Gastrocnemius medialis (tissue), 4 donors: ENCODE data around the gene SERPINA6. TPM values are rescaled to one million over a fixed set of nuclear protein-coding genes. Genes with fewer than 3 reads are reported as not detected.
"Not testable (repeated sequence)": the region's sequence is repeated elsewhere in the genome, so short reads cannot be mapped to it uniquely, and the experiment has no call there.

Experiments used
- ATAC-seq, 2 donors: fragments of 150-250 bp; one replicate each; pipeline ENCODE4 v1.9.1; 2016
- DNase-seq, 2 donors: peaks; one replicate each; pipeline ENCODE4 v3.0.0-alpha.2; 2019
- H3K27ac ChIP-seq, 4 donors: fragments of 200-600 bp; sonication (generic); 1 replicate in 1 of 4; 2 replicates in 3 of 4; pipeline ENCODE4 v1.5.1; 2016 to 2018; ENCODE audit warnings: mild to moderate bottlenecking in 2 of 4, moderate library complexity in 1 of 4
- H3K27me3 ChIP-seq, 3 donors: fragments of 200-600 bp; sonication (generic) in 2 of 3; 1 replicate in 1 of 3; 2 replicates in 2 of 3; pipeline versions ENCODE4 v1.5.1 to v1.6.0; 2016 to 2019; ENCODE audit warnings: mild to moderate bottlenecking in 1 of 3, moderate library complexity in 1 of 3
- H3K36me3 ChIP-seq, 2 donors: fragments of 200-600 bp; sonication (generic) in 1 of 2; one replicate each; pipeline ENCODE4 v1.5.1; 2017 to 2018
- H3K4me1 ChIP-seq, 2 donors: fragments of 200-600 bp; sonication (generic) in 1 of 2; one replicate each; pipeline ENCODE4 v1.5.1; 2016 to 2017; ENCODE audit warnings: mild to moderate bottlenecking in 2 of 2
- H3K4me3 ChIP-seq, 4 donors: fragments of 200-600 bp; sonication (generic) in 3 of 4; 1 replicate in 1 of 4; 2 replicates in 3 of 4; pipeline ENCODE4 v1.5.1; 2016 to 2019; ENCODE audit warnings: mild to moderate bottlenecking in 2 of 4
- H3K9me3 ChIP-seq, 3 donors: fragments of 200-600 bp; sonication (generic) in 2 of 3; 1 replicate in 1 of 3; 2 replicates in 2 of 3; pipeline ENCODE4 v1.5.1; 2016 to 2019
- CTCF ChIP-seq, 5 experiments: fragments of 450-650 bp in 3 of 5; fragments of 200-600 bp in 2 of 5; sonication (generic) in 2 of 5; IDR thresholded peaks in 4 of 5; conservative IDR thresholded peaks in 1 of 5; 1 replicate in 4 of 5; 2 replicates in 1 of 5; pipeline ENCODE4 v1.5.1; 2016 to 2019; ENCODE audit warnings: antibody characterized with exemption in 5 of 5, mild to moderate bottlenecking in 3 of 5, moderate library complexity in 3 of 5
- POLR2A ChIP-seq, 2 donors: fragments of 450-650 bp; IDR thresholded peaks; one replicate each; pipeline ENCODE4 v1.6.1; 2017; ENCODE audit warnings: antibody characterized with exemption in 2 of 2, mild to moderate bottlenecking in 2 of 2, moderate library complexity in 2 of 2
- in situ Hi-C, 4 donors: fragments of 200-750 bp; cut with MboI; loops; one replicate each; pipeline versions ENCODE4 v1.15.0 to v1.8.0; 2017; ENCODE audit warnings: low sequenced_read_pairs in 4 of 4
- intact Hi-C: fragments of 100-400 bp; cut with DNase I; formaldehyde crosslinking; loops from one replicate; pipeline ENCODE4 v1.15.1; 2023; ENCODE audit warnings: low total_unique reads
- total RNA-seq, 4 donors: library from RNA; depleted of rRNA; stranded (reverse); fragments of >200 nt; gene quantifications; one replicate each; pipeline versions ENCODE4 v1.1.0 to v1.2.3, GENCODE V29; 2016

SERPINA6 gene
- total RNA-seq, 4 donors from 2014 or later, result 0.26 to 0.69 TPM; not detected in 2

DNA sequence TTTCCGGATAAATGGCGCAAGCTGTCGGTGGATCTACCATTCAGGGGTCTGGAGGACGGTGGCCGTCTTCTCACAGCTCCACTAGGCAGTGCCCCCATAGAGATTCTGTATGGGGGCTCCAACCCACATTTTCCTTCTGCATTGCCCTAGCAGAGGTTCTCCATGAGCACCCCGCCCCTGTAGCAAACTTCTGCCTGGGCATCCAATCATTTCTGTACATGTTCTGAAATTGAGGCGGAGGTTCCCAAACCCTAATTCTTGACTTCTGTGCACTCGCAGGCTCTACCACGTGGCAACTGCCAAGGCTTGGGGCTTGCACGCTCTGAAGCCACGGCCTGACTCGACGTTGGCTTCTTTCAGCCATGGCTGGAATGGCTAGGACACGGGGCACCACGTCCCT, 25.0 kb downstream of the SERPINA6 start:
- no peak for ATAC-seq
- intact Hi-C loops, result no loop called here
- TF ChIP-seq CTCF (IDR thresholded peaks at IDR 0.05 in 4 of 5, conservative IDR thresholded peaks at IDR 0.05 in 1 of 5) (no peak), POLR2A (IDR thresholded peaks at IDR 0.05) (no peak)

DNA sequence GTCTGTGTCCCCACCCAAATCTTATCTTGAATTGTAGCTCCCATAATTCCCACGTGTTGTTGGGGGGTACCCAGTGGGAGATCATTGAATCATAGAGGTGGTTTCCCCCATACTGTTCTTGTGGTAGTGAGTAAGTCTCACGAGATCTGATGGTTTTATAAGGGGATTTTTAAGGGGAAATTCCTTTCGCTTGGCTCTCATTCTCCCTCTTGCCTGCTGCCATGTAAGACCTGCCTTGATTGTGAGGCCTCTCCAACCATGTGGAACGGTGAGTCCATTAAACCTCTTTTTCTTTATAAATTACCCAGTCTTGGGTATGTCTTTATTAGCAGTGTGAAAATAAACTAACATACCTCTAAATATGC, 27.0 kb downstream of the SERPINA6 start:
- in situ Hi-C loops, ATAC-seq, H3K36me3 ChIP-seq, DNase-seq, H3K27me3 ChIP-seq, H3K4me1 ChIP-seq, intact Hi-C loops, H3K27ac ChIP-seq, H3K4me3 ChIP-seq, H3K9me3 ChIP-seq: not testable (repeated sequence)

More for the DNA sequence above, 25.0 kb downstream of the SERPINA6 start:
- no peak overlapping the region for H3K4me3 ChIP-seq
- no peaks in the 10 kb centered on the region for H3K4me1 ChIP-seq
- in situ Hi-C loops, result no loop called here
- H3K27ac ChIP-seq, result no peak overlapping the region
- no peaks in the 10 kb centered on the region for H3K27me3 ChIP-seq
- H3K9me3 ChIP-seq, result no peaks in the 10 kb centered on the region
- DNase-seq, result no peak
- no peaks in the 10 kb centered on the region for H3K36me3 ChIP-seq

- DNase-seq, result no peak
- Histone ChIP-seq H3K36me3 (no peaks in the 10 kb centered on the region), H3K27ac (no peak overlapping the region), H3K9me3 (no peaks in the 10 kb centered on the region), H3K27me3 (no peaks in the 10 kb centered on the region), H3K4me1 (no peaks in the 10 kb centered on the region), H3K4me3 (no peak overlapping the region)
- ATAC-seq, result no peak
- in situ Hi-C loops (no loop called here), intact Hi-C loops (no loop called here)
- TF ChIP-seq CTCF (IDR thresholded peaks at IDR 0.05 in 4 of 5, conservative IDR thresholded peaks at IDR 0.05 in 1 of 5) (no peak), POLR2A (IDR thresholded peaks at IDR 0.05) (no peak)
Measured at GRCh38 chr14:94295360-94296180, 27.6 kb downstream of the SERPINA6 start.

GRCh38 chr14:94293578-94293924, 29.6 kb downstream of the SERPINA6 start:
- Histone ChIP-seq H3K4me3 (no peak overlapping the region), H3K27me3 (no peaks in the 10 kb centered on the region), H3K36me3 (no peaks in the 10 kb centered on the region), H3K27ac (no peak overlapping the region), H3K4me1 (no peaks in the 10 kb centered on the region), H3K9me3 (no peaks in the 10 kb centered on the region)
- no peak for TF ChIP-seq POLR2A (IDR thresholded peaks at IDR 0.05)
- in situ Hi-C loops, result no loop called here
- DNase-seq (no peak), ATAC-seq (no peak)
- intact Hi-C loops, result no loop called here

- Histone ChIP-seq H3K9me3 (no peaks in the 10 kb centered on the region), H3K27ac (no peak within 1 kb of the TSS), H3K36me3 (no peaks in the 10 kb centered on the region), H3K4me3 (no peak within 1 kb of the TSS), H3K4me1 (no peaks in the 10 kb centered on the region), H3K27me3 (no peaks in the 10 kb centered on the region)
- no peak for DNase-seq
- TF ChIP-seq CTCF (IDR thresholded peaks at IDR 0.05 in 4 of 5, conservative IDR thresholded peaks at IDR 0.05 in 1 of 5), result no peak
- TF ChIP-seq POLR2A (IDR thresholded peaks at IDR 0.05), result no peak
- intact Hi-C loops (no loop called here), in situ Hi-C loops (no loop called here)
- ATAC-seq, result no peak
Measured at GRCh38 chr14:94292872-94293577, 30.1 kb downstream of the SERPINA6 start, which contains the start of gene SERPINA10. Gene SERPINA10 (minus strand): TSS chr14:94293268. CDS start chr14:94290593, 2,675 bp downstream.
